GDM1 (cell line): Measurements from ENCODE around the gene LZIC.

ENCODE experiments used
- DNase-seq: peaks from one replicate; lab custom pipeline; 2025; lab: John Stamatoyannopoulos, UW

The LZIC gene

DNA sequence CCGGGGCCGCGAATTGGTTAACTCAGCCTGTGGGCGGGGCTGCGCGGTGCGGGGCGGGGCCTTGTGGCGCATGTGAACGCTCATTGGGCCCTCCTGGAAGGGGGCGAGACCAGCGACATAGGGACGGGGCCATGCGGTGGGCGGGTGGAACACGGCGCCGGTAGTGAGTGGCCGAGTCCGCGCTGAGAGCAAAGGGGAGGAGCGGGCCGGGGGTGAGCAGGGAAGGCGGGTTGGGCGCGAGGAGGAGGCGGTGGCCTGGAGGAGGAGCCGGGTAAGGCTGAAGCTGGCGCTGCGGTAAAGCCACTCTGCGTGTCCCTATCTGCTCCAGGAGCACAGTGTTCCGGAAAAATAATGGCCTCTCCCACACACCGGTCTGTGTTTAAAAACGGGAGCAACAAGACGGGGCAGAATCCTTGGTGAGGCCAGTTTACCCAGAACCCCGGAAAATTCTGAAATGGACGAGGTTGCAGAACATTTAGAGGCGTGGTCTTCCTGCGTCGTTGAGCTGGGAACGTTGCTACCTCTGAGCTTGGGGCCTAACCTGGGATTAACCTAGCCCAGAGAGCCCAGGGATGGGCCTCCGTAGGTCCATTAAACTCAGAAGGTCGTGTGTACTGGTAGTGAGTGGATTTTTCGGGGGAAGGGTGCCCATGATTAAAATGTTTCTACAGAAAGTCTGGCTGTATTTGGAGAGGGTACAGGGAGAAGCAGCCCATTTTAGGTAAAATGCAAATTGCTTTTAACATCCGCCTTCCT lies 32.6 kb downstream of the LZIC start:
- DNase-seq, result peak; percentile 99

GRCh38 chr1:9910076-9910422 lies 33.1 kb downstream of the LZIC start, which contains the start of gene CTNNBIP1:
CTNNBIP1 (minus strand) TSS chr1:9910269; CDS start chr1:9872064, 38,205 bp downstream.
- DNase-seq, result no peak

DNA sequence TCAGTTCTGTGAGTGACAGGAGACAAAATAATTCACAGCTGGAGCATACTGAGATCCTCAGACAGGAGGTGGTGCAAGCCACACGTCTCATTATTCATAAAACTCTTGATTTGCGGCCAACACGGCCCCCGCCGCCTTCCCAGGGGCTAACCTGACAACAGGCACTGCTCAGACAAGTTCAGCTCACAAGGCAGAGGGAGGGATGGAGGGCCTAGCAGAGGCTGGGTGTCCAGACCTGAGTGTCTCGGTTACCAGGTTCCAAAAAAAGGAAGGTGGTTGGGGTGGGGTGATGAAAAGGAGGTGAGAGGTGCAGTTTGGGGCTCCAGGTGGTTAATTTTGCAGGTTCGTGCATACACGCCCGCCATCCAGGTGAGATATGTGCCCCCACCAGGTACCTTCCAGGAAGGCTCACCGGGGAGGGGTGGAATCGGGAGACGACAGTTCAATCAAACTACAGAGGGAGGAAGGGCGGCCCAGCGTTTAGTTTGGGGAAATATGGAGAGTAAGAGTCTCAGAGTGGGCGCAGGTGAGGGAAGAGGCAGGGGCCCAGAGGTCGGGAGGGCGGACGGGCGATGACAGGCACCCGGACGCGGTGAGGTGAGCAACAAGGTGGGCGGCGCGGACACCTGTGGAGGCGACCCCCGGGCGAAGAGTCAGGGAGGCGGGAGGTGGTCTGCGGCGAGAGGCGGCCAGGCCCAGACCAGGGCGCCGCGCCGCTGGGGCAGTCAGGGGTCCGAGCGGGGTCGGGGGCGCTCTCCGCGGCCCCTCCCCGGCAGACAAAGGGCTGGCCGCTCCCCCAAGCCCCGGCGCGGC lies 33.8 kb downstream of the LZIC start:
- DNase-seq, result peak; percentile 37

DNA sequence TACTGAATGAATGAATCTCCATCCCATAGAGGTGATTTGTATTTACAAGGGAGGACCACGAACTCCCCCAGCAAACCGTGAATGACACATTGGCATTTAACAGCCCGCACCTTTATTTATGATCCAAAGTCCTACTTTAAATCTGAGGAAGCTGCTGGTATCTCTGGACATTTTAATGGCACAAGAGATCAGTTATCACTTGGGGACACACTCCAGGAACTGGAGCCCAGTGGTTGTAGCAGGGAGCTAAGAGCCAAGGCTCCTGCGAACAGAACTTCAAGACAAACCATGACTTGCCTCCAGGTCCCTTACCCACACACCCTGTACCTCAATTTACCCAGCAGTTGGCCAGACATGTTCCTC lies 34.3 kb downstream of the LZIC start:
- DNase-seq, result no peak

DNA sequence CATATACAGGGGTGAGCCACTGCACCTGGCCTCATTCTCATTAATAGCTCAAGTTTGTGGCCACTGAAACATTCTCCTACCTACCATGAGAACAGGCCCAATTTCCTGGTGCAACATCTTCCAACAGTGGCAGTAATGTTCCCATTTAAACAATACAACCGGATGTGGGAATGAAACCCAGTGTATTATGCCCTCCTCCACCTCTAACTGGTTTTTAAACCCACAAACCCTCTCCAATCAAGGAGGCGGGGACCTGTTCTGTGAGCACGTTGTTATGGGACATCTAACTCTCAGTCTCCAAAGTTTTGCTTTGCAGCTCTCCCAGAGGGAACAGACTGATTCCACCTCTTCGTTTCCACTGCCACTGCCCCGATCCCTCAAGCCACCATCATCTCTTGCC lies 35.8 kb downstream of the LZIC start:
- no peak for DNase-seq

- no peak for DNase-seq
These were observed 36.7 kb downstream of the LZIC start for GRCh38 chr1:9906466-9906865.

DNA sequence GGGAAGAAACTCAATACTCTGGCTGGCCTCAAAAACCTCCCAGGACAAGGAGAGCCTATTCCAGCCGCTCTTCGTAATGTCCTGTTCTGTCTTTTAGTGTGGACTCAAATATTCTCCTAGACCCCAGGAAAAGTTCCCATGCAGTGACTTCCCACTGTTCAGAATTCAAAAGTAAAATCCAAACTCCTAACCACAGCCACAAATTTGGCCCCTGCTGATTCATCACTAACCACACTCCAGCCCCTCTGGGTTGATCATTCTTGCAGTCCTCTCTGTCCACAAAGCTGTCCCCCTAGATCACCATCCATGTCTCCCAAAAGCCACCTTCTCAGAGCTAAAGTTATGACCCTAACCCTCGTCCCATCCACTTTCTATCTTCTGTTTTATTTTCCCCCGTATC lies 38.2 kb downstream of the LZIC start:
- DNase-seq, result no peak

GRCh38 chr1:9904596-9904995 lies 38.6 kb downstream of the LZIC start:
- no peak for DNase-seq

GRCh38 chr1:9903801-9904527 lies 39.2 kb downstream of the LZIC start:
- no peak for DNase-seq

GRCh38 chr1:9902060-9902452 lies 41.1 kb downstream of the LZIC start:
- no peak for DNase-seq

DNA sequence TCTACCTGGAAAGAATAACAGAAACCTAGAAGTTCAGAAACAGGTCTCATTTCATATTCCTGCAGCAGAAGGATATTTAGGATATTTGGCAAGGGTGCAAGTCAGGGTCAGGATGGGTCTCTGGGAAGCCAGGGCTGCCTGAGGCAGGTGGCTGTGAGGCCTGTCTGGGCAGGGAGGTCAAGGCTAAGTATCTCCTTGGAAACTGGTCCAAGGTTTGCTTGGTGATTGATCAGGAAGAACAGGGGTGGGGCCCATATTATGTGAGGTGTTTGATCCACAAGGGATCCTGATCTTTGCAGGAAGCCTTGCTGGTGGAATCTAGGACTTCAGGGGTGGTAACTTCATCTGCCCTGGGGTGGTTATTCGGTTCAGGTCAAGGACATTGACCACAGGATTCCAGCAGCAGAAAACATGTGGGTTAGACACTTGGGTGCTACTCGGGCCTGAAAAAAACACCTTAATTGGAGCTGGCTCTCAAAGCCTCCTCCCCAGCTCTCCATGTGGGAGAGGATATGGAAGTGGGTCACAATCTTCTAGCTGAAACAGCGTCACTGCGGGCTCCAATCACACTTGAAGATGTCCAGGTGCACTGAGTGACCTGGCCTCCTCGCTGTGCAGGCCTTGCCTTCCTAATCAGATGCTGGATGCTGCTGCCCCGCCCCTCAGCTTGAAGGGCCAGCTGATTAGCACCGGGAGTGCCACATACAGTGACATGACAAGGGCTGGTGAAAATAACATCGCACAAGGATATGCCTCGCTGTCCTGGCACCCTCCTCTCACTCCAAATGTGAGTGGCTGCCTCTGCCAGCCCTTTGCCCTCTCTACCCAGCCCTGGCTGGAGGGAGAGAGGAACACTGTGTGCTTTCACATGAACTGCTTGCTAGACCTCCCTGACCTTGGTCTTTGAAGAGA lies 41.8 kb downstream of the LZIC start:
- no peak for DNase-seq

DNA sequence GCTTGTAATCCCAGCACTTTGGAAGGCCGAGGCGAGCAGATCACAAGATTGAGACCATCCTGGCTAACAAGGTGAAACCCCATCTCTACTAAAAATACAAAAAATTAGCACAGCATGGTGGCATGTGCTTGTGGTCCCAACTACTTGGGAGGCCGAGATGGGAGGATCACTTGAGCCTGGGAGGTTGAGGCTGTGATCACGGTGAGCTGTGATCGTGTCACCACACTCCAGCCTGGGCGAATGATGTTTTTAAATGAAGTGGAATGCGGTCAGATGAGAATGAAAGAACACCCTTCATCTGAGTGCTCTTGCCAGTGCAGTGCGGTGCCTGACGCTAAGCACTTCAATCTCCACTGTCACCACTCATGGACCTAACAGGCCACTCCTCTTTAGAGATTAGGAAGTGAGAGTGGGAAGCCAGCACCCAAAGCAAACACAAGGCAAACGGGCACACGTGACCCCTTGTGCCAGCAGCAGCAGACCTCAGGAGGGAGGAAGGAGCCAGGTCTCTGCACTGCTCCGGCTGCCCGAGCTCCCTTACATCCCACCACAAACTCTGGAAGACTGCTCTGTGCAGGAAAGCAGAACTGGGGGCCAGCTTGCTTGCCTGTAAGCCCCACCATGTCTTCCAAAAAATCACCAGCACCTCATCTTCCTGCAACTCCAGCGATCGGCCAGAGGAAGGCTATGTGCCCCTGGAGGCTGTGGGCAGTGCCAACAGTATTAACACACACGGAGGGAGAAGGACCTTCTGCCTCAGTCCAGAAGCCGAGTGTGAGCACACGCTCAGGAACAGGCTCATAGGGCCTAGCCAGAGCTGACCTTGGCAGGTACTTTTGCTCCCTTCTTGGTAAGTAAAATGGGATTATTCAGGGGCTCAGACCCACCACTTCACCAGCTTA lies 42.8 kb downstream of the LZIC start:
- peak; percentile 74 for DNase-seq

DNA sequence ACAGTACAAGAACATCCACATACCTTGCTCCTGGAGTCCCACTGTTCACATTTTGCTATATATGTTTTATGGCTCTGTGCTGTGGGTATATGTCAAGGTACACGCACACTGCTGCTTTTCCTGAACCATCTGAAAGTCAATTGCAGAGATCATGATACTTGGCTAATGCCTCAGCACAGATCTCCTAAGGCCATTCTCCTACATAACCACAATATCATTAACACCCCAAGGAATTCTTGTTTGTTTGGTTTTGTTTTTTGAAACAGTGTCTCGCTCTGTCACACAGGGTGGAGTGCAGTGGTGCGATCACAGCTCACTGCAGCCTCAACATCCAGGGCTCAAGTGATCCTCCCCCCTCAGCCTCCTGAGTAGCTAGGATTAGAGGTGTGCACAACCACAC lies 49.1 kb downstream of the LZIC start:
- no peak for DNase-seq

- DNase-seq, result peak; percentile 74
These were observed 50.3 kb downstream of the LZIC start for GRCh38 chr1:9892563-9893528.

GRCh38 chr1:9891207-9891606 lies 52.0 kb downstream of the LZIC start:
- no peak for DNase-seq

GRCh38 chr1:9890224-9890731 lies 52.9 kb downstream of the LZIC start:
- peak; percentile 21 for DNase-seq

GRCh38 chr1:9889411-9889810 lies 53.8 kb downstream of the LZIC start:
- no peak for DNase-seq

- no peak for DNase-seq
These were observed 54.3 kb downstream of the LZIC start for GRCh38 chr1:9888886-9889285.

GRCh38 chr1:9887070-9887469 lies 56.1 kb downstream of the LZIC start:
- DNase-seq, result no peak
